IMR-90 (cell line): Measurements from ENCODE around the gene SIGLEC7. TPM values are rescaled to one million over a fixed set of nuclear protein-coding genes. Genes with fewer than 3 reads are reported as not detected.
"Not testable (repeated sequence)": the region's sequence is repeated elsewhere in the genome, so short reads cannot be mapped to it uniquely, and the experiment has no call there.

Source experiments
- ATAC-seq: fragments of 200-7000 bp; cut with Tn5 transposase; 2 replicates; pipeline ENCODE4 v1.9.1; 2020; ENCODE audit warnings: low read depth, mild to moderate bottlenecking, moderate library complexity
- BruUV-seq: library from RNA; stranded (reverse); fragments of 400-500 nt; replicated peaks from 2 replicates; lab custom pipeline; 2021; lab: Mats Ljungman, UMichigan
- CTCF ChIA-PET: fragments of 300-600 bp; formaldehyde crosslinking; extraction: SDS; loops from one replicate; lab custom pipeline; 2021; ENCODE audit warnings: antibody characterized with exemption; lab: Yijun Ruan, JAX
- POLR2A ChIA-PET: fragments of 300-600 bp; sonication (Branson Sonifier 250); formaldehyde crosslinking; loops from one replicate; lab custom pipeline; 2022; ENCODE audit warnings: antibody characterized with exemption; ENCODE audit not compliant: unreplicated experiment; lab: Charles Lee
- DNase-seq: peaks from one replicate; pipeline ENCODE4 v3.0.0; 2013
- H2AFZ ChIP-seq: replicated peaks from 2 replicates; pipeline ENCODE3; 2013; ENCODE audit warnings: low read length, mild to moderate bottlenecking; ENCODE audit not compliant: poor library complexity
- H2AK5ac ChIP-seq: 2 replicates; pipeline ENCODE4 v1.6.1; 2013; ENCODE audit warnings: low read depth, low read length, inconsistent platforms
- H2AK9ac ChIP-seq: replicated peaks from 2 replicates; pipeline ENCODE3; 2013; ENCODE audit warnings: mild to moderate bottlenecking, low read depth, low read length, moderate library complexity; ENCODE audit not compliant: poor library complexity
- H2BK120ac ChIP-seq: 2 replicates; pipeline ENCODE4 v1.6.1; 2013; ENCODE audit warnings: low read depth, low read length, inconsistent platforms
- H2BK15ac ChIP-seq: 3 replicates; pipeline ENCODE4 v1.6.1; 2013; ENCODE audit warnings: low read depth, low read length, inconsistent platforms
- H2BK20ac ChIP-seq: 2 replicates; pipeline ENCODE4 v1.6.1; 2013; ENCODE audit warnings: low read depth, mild to moderate bottlenecking, inconsistent platforms, low read length, moderate library complexity
- H2BK5ac ChIP-seq: 2 replicates; pipeline ENCODE4 v1.6.1; 2013; ENCODE audit warnings: mild to moderate bottlenecking, low read depth, low read length, inconsistent platforms; ENCODE audit not compliant: poor library complexity, severe bottlenecking
- H3K14ac ChIP-seq: replicated peaks from 2 replicates; pipeline ENCODE4 v1.6.1; 2013; ENCODE audit warnings: low read depth, low read length, inconsistent platforms
- H3K18ac ChIP-seq: 2 replicates; pipeline ENCODE4 v1.6.1; 2013; ENCODE audit warnings: low read depth, low read length, control low read depth
- H3K23ac ChIP-seq: 2 replicates; pipeline ENCODE4 v1.6.1; 2013; ENCODE audit warnings: low read depth, low read length, inconsistent platforms
- H3K27ac ChIP-seq: 2 replicates; pipeline ENCODE4 v1.5.1; 2013; ENCODE audit warnings: mild to moderate bottlenecking, control low read depth, low read length; ENCODE audit not compliant: insufficient read depth
- H3K27me3 ChIP-seq: 2 replicates; pipeline ENCODE4 v1.6.1; 2013; ENCODE audit warnings: low read length; ENCODE audit not compliant: control insufficient read depth, insufficient read depth
- H3K36me3 ChIP-seq: 2 replicates; pipeline ENCODE4 v1.6.1; 2013; ENCODE audit warnings: low read length, mixed read lengths; ENCODE audit not compliant: control insufficient read depth, insufficient read depth
- H3K4ac ChIP-seq: 2 replicates; pipeline ENCODE4 v1.6.1; 2013; ENCODE audit warnings: low read depth, low read length, inconsistent platforms
- H3K4me1 ChIP-seq: 2 replicates; pipeline ENCODE4 v1.6.1; 2013; ENCODE audit warnings: low read length, mixed read lengths; ENCODE audit not compliant: control insufficient read depth, insufficient read depth
- H3K4me2 ChIP-seq: 2 replicates; pipeline ENCODE4 v1.6.1; 2013; ENCODE audit warnings: low read depth, mild to moderate bottlenecking, control low read depth, low read length, moderate library complexity
- H3K4me3 ChIP-seq: 2 replicates; pipeline ENCODE4 v1.5.1; 2013; ENCODE audit warnings: low read depth, mild to moderate bottlenecking, control low read depth, low read length, moderate library complexity; ENCODE audit not compliant: insufficient read depth
- H3K56ac ChIP-seq: 2 replicates; pipeline ENCODE4 v1.6.1; 2013; ENCODE audit warnings: low read length, inconsistent platforms; ENCODE audit not compliant: insufficient read depth; ENCODE audit errors: extremely low read depth
- H3K79me1 ChIP-seq, 2 experiments: 2 replicates each; pipeline ENCODE4 v1.6.1; 2013; ENCODE audit warnings: low read length in 2 of 2, inconsistent platforms in 1 of 2, low read depth in 1 of 2
- H3K9ac ChIP-seq: 2 replicates; pipeline ENCODE4 v1.6.1; 2013; ENCODE audit warnings: low read depth, low read length, control low read depth
- H3K9me1 ChIP-seq: 2 replicates; pipeline ENCODE4 v1.6.1; 2013; ENCODE audit warnings: low read length, inconsistent platforms; ENCODE audit not compliant: insufficient read depth
- H3K9me3 ChIP-seq: 2 replicates; pipeline ENCODE4 v1.6.1; 2013; ENCODE audit warnings: low read length; ENCODE audit not compliant: control insufficient read depth, insufficient read depth
- H4K20me1 ChIP-seq: 2 replicates; pipeline ENCODE4 v1.6.1; 2013; ENCODE audit warnings: low read length, inconsistent platforms; ENCODE audit not compliant: insufficient read depth
- H4K5ac ChIP-seq: 2 replicates; pipeline ENCODE4 v1.6.1; 2013; ENCODE audit warnings: mild to moderate bottlenecking, low read depth, low read length, control low read depth
- H4K8ac ChIP-seq, 2 experiments: 2 replicates each; pipeline ENCODE4 v1.6.1; 2013; ENCODE audit warnings: low read depth in 2 of 2, low read length in 2 of 2, control low read depth in 1 of 2, inconsistent platforms in 1 of 2
- H4K91ac ChIP-seq: 2 replicates; pipeline ENCODE4 v1.6.1; 2013; ENCODE audit warnings: low read depth, low read length, inconsistent platforms; ENCODE audit not compliant: insufficient read depth
- RAD21 ChIP-seq: IDR thresholded peaks from 2 replicates; pipeline ENCODE4 v1.6.1; 2012; ENCODE audit warnings: low read length, improper control_type of control experiment
- SMC3 ChIP-seq: fragments of 150-350 bp; IDR thresholded peaks from 2 replicates; pipeline ENCODE4 v1.6.1; 2016; ENCODE audit warnings: low read depth, mild to moderate bottlenecking, antibody characterized with exemption, low read length, moderate library complexity
- WGBS, 2 experiments: methylation state at CpG; one replicate each; pipeline versions ENCODE4 v1.1.5 to v1.1.7; 2013; ENCODE audit warnings: missing lambda C conversion rate in 2 of 2; ENCODE audit not compliant: insufficient read length in 1 of 2; ENCODE audit errors: extremely low coverage in 2 of 2; 5-methylcytosine and 5-hydroxymethylcytosine counted together
- dilution Hi-C: fragments of 300-500 bp; cut with HindIII; formaldehyde crosslinking; loops from one replicate; pipeline ENCODE4 v1.14.3; 2018; ENCODE audit warnings: low sequenced_read_pairs; ENCODE audit not compliant: unreplicated experiment
- in situ Hi-C: fragments of 300-500 bp; cut with MboI; formaldehyde crosslinking; loops from 3 replicates; pipeline ENCODE4 v1.14.3; 2019; ENCODE audit warnings: low sequenced_read_pairs, inconsistent platforms, mixed read lengths
- intact Hi-C: fragments of 100-400 bp; cut with micrococcal nuclease; formaldehyde crosslinking; loops from 2 replicates; pipeline ENCODE4 v1.10.0; 2022
- polyA plus RNA-seq, 3 experiments: library from polyadenylated mRNA; depleted of rRNA; stranded (reverse); fragments of >200 nt; gene quantifications; 2 replicates each; pipeline ENCODE4 v1.2.3, GENCODE V29; 2012; ENCODE audit warnings: low replicate concordance in 1 of 3
- total RNA-seq: library from RNA; depleted of rRNA; stranded (reverse); fragments of >200 nt; gene quantifications from 2 replicates; pipeline ENCODE4 v1.2.3, GENCODE V29; 2012
- TF ChIP-seq, protein P1 (sequence below): conservative IDR thresholded peaks from 2 replicates; pipeline ENCODE4 v1.5.1; 2012; ENCODE audit warnings: mild to moderate bottlenecking, low read depth, low read length, improper control_type of control experiment

Gene SIGLEC7
- total and polyA plus RNA-seq, 2 of the 4 experiments (the other 2 are of a cell fraction): not detected

DNA sequence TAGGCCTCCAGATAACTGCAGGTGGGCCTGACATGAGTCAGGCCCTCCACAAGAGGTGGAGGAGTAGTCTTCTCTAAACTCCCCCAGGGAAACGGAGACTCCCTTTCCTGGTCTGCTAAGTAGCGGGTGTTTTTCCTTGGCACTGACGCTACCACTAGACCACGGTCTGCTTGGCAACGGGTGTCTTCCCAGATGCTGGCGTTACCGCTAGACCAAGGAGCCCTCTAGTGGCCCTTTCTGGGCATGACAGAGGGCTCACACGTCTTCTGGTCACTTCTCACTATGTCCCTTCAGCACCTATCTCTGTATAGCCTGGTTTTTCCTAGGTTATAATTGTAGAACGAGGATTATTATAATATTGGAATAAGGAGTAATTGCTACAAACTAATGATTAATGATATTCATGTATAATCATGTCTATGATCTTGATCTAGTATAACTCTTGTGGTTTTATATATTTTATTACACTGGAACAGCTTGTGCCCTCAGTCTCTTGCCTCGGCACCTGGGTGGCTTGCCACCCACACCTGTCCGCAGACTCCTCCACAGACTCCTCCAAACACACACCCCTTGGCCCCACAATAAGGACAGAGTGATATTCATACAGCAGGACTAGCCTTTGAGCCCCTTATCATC is 27.3 kb downstream of the SIGLEC7 start:
- DNase-seq (peak; percentile 60), ATAC-seq (peak; percentile 59; the same call in 1 of the 2 replicates)
- H3K27me3 ChIP-seq, in situ Hi-C loops, H3K9ac ChIP-seq, H3K27ac ChIP-seq, H2AFZ ChIP-seq, H4K8ac ChIP-seq, H4K20me1 ChIP-seq, dilution Hi-C loops, H3K56ac ChIP-seq, H2BK120ac ChIP-seq, H3K36me3 ChIP-seq, H3K14ac ChIP-seq, H3K18ac ChIP-seq, BruUV-seq, H3K4me3 ChIP-seq, H3K9me1 ChIP-seq, H2AK9ac ChIP-seq, H3K4me1 ChIP-seq, H2AK5ac ChIP-seq, H2BK20ac ChIP-seq, H3K4ac ChIP-seq, H2BK15ac ChIP-seq, H4K91ac ChIP-seq, POLR2A ChIA-PET, H4K5ac ChIP-seq, H3K9me3 ChIP-seq, H3K79me1 ChIP-seq, H2BK5ac ChIP-seq, H3K23ac ChIP-seq: not testable (repeated sequence)
- H3K4me2 ChIP-seq: peak overlapping the region; percentile 49; the same call in 1 of the 2 replicates
- WGBS, 2 experiments: no CpG with 5 or more reads among the region's 11 CpGs
- intact Hi-C loops: loop anchor here (1.0 to 2.0 kb wide), 3 partner anchors 61 to 239 kb away; partner anchors contain the start of gene CTU1
- CTCF ChIA-PET: interaction anchor here (0.7 to 0.9 kb wide), 2 partner anchors 35 to 152 kb away, joined by 3 read pairs; no protein-coding TSS in a partner anchor
- TF ChIP-seq, protein P1, sequence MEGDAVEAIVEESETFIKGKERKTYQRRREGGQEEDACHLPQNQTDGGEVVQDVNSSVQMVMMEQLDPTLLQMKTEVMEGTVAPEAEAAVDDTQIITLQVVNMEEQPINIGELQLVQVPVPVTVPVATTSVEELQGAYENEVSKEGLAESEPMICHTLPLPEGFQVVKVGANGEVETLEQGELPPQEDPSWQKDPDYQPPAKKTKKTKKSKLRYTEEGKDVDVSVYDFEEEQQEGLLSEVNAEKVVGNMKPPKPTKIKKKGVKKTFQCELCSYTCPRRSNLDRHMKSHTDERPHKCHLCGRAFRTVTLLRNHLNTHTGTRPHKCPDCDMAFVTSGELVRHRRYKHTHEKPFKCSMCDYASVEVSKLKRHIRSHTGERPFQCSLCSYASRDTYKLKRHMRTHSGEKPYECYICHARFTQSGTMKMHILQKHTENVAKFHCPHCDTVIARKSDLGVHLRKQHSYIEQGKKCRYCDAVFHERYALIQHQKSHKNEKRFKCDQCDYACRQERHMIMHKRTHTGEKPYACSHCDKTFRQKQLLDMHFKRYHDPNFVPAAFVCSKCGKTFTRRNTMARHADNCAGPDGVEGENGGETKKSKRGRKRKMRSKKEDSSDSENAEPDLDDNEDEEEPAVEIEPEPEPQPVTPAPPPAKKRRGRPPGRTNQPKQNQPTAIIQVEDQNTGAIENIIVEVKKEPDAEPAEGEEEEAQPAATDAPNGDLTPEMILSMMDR: peak; percentile 66
- TF ChIP-seq SMC3 (peak; percentile 43; the same call in 1 of the 2 replicates), RAD21 (peak; percentile 63)
